Measurements from ENCODE around the gene PSTPIP1.

GRCh38 chr15:76978522-76979330 lies 16.2 kb upstream of the PSTPIP1 start:
- TF ChIP-seq CTCF (conservative IDR thresholded peaks at IDR 0.05 in 1 of 2, IDR thresholded peaks at IDR 0.05 in 1 of 2; ENCODE audit: low read depth in 1 of 2, low read length in 2 of 2) = no peak
- no peak for TF ChIP-seq EZH2 (IDR thresholded peaks at IDR 0.05; ENCODE audit: low read length, missing control alignments)
